Urothelium cell line (cell line): ENCODE measurements around the gene A3GALT2.
"Not testable (repeated sequence)": the region's sequence is repeated elsewhere in the genome, so short reads cannot be mapped to it uniquely, and the experiment has no call there.

Source experiments
- DNase-seq: peaks from one replicate; pipeline ENCODE4 v3.0.0; 2011; ENCODE audit warnings: low spot score, mixed read lengths
- FAIRE-seq: peaks from 2 replicates; lab custom pipeline; 2011; peaks lifted over from hg19 to GRCh38; lab: Jason Lieb, UNC

A3GALT2 gene

DNA sequence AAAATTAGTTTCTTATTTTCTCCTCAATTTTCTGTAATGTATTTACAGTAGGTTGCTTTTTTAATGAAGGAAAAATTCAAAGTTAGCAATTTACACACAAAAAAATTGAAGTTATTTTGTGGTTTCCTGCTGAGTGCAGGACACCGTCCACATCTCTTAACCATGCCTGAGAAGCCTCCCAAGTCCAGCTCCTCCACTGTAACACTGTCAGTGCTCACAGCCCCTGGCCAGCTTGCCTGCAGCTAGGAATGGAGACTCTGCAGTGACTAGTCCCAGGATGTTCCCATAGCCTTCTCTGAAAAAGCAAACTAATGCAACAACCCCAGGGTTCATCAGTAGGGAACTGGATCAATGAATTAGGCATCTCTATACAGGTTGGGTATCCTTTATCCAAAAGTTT is 3.5 kb downstream of the A3GALT2 start:
- FAIRE-seq (no peak), DNase-seq (no peak)

GRCh38 chr1:33316601-33317000 is 4.3 kb downstream of the A3GALT2 start:
- DNase-seq (no peak), FAIRE-seq (peak; percentile 20)

DNA sequence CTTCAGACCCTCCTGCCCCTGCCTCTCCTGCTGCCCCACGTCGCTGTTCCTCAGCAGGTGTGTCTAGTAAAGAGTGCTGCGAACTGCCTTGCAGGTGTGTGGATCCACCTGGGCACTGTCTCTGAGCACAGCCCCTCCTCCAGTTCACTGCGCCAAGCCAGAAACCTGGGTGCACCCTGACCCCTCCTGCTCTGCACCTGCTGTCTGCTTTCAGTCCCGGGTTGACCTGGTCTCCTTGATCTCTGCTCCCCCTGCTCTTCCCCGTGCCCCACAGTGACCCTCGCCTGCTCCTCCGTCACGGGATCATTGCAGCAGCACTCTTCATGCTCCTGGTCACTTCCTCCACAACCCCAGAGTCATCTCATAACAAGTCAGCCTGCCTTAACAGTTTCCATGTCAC is 6.5 kb downstream of the A3GALT2 start:
- FAIRE-seq (no peak), DNase-seq (no peak)

GRCh38 chr1:33312413-33312749 is 8.5 kb downstream of the A3GALT2 start:
- FAIRE-seq (no peak), DNase-seq (no peak)

DNA sequence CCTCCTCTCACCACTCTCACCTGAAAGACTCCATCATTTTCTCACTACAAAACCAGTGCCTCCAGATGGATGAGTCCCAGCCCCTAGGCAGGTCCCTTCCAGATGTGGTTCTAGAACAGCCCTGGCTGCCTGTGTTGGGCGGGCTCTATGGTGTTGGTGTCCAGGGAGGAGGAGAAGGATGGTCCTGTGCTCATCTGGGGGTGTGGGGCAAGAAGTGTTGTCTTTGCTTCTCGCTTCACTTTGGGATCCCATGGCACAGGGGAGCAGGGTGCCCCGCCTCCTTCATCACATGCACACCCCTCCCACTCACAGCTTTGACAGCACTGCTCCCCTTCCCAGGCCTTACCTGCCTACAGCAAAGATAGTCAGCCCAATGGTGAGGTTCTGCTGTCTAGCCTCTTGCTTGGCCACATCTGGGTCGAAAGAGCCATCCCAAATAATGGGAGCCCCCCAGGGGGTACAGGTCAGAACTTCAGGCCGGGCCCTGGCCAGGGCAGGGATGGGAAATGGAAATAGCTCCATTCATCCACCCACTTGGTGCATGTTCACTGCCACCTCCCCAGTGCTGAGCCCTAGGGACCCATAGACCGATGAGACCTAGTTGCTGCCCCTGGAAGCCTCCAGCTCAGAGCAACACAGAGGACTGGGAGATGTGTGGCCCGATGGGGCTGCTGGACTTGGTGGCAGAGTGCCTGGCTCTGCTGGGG is 9.0 kb downstream of the A3GALT2 start:
- DNase-seq (no peak), FAIRE-seq (no peak)

DNA sequence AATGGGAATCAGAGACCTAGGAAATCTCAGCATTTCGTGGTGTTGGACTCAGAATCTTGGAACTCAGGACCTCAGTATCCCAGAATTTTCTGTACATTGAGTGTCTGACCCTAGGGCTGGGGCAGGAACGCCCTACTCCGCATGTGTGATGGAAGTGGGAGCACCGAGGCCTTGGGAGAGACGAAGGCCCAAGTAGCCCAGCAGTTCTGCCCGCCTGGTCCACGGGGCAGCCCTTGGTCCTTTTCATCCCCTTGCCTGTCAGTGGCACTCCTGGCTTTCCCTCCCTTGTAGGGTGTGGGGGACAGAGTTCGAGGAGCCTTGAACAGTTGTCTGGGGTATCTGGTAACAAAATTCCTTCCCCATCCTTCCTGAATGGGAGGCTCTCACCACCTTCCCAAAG is 10.2 kb downstream of the A3GALT2 start:
- FAIRE-seq (no peak), DNase-seq (no peak)

DNA sequence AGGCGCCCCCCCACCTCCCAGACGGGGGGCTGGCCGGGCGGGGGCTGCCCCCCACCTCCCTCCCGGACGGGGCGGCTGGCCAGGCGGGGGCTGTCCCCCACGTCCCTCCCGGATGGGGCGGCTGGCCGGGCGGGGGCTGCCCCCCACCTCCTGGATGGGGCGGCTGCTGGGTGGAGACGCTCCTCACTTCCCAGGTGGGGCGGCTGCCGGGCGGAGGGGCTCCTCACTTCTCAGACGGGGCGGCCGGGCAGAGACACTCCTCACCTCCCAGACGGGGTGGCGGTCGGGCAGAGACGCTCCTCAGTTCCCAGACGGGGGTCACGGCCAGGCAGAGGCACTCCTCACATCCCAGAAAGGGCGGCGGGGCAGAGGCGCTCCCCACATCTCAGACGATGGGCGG is 11.5 kb downstream of the A3GALT2 start:
- not testable (repeated sequence) for FAIRE-seq, DNase-seq

DNA sequence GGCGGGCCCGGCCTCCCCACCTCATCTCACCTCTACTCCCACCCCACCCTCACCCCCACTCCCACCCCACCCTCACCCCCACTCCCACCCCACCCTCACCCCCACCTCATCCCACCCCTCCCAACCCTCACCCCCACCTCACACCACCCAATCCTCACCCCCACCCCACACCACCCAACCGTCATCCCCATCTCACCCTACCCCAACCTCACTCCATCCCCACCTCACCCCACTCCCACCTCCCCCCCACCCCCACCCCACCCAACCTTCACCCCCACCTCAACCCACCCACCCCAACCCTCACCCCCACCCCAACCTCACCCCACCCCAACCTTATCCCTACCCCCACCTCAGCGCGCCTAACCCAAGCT is 13.4 kb downstream of the A3GALT2 start:
- FAIRE-seq = no peak

DNA sequence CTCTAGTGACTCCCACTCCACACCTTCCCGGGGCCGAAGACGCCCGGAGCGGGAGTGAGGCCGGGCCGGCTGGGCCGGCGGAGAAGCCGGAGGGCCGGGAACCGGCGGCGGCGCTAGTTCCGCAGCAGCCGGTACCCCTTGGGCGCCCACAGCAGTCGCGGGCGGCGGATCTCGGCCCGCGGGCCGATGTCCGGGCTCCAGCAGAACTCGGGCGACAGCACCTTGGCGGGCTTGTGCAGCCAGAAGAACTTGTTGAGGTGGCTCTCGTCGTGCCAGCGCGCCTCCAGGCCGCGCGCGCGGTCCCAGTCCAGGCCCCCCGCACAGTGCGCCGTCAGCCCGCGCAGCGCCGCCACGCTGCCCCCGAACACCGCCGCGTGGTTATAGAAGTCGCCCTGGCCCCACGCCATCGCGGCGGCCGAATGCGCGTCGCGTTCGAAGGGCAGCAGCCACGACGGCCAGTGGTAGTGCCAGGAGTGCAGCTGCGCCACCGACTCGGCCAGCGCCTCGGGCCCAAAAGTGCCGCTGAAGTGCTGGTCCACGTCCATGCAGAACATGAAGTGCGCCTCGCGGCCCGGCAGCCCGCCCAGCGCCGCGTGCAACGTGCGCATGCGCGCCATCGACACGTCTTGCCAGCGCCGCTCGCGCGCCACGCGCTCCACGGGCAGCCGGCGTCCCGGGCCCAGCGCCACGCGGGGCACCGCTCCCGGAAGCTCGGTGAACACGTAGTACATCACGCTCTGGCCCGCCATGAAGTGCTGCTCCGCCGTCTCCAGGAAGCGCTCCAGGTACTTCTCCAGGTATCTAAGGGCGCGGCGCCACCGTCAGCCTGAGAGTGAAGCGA is 14.0 kb downstream of the A3GALT2 start:
- FAIRE-seq = no peak

More for the DNA sequence above, 13.4 kb downstream of the A3GALT2 start:
- no peak for DNase-seq

GRCh38 chr1:33305816-33306652 is 14.9 kb downstream of the A3GALT2 start:
- FAIRE-seq = no peak
- DNase-seq = no peak

More for the DNA sequence above, 14.0 kb downstream of the A3GALT2 start:
- no peak for DNase-seq

DNA sequence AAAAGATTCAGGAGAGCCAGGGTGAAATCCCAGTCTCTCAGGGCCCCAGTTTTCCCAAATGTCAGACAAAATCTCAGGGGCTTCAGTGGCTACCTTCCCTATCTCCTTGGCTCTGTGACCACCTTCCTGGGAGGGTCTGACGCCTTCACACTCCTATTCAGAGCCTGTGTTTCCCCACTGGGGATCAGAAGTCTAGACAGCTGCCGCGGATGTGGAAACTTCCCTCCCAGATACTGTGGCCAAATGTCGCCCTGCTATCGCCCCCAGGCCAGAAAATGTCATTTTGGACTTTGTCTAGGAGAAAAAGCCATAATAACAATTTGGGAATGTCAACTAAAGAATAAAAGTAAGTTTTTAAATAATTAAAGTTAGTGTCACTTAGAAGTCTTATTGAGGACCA is 15.9 kb downstream of the A3GALT2 start:
- FAIRE-seq (no peak), DNase-seq (no peak)

DNA sequence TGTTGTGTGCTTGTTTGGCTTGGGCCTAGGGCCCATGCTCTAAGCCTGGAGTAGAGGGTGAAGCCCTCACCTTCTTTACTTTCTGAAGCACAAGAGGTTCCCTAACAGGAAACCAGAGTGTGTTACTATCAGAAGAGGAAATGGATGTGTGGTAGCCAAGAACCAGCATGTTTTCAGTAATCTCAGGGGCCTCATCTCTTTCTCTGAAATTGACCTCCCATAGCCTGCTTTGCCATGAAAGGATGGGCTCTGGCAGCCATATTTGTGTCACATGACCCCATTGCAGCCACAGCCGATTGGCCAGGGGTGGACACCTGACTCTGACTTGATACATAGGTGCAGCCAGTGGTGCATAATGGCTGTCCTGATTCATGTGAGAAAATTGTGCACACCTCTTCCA is 18.6 kb downstream of the A3GALT2 start:
- DNase-seq = no peak
- FAIRE-seq = no peak

- no peak for FAIRE-seq
Measured at GRCh38 chr1:33301273-33301984, 19.5 kb downstream of the A3GALT2 start.

DNA sequence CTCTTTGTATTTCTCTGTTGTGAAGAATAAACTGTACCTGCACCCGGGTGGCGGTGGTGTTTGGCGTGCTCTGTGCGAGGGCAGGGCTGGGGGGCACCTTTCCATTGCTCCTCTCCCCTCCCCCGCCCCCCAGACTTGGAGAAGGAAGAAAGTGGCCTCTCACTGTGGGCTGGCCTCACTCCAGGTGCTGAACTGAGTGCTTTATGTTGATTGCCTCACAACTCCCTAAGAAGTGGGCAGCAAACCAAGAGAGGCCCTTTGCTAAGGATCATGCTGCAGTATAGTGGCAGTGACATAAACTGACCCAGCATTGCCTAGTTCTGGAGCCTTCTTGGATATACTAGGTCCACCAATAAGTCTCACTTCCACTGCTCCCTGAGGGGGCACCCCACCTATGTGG is 20.2 kb downstream of the A3GALT2 start:
- DNase-seq (no peak), FAIRE-seq (no peak)

More at GRCh38 chr1:33301273-33301984, 19.5 kb downstream of the A3GALT2 start:
- DNase-seq = no peak

- DNase-seq = no peak
- FAIRE-seq = no peak
Measured at GRCh38 chr1:33299461-33300155, 21.3 kb downstream of the A3GALT2 start.

DNA sequence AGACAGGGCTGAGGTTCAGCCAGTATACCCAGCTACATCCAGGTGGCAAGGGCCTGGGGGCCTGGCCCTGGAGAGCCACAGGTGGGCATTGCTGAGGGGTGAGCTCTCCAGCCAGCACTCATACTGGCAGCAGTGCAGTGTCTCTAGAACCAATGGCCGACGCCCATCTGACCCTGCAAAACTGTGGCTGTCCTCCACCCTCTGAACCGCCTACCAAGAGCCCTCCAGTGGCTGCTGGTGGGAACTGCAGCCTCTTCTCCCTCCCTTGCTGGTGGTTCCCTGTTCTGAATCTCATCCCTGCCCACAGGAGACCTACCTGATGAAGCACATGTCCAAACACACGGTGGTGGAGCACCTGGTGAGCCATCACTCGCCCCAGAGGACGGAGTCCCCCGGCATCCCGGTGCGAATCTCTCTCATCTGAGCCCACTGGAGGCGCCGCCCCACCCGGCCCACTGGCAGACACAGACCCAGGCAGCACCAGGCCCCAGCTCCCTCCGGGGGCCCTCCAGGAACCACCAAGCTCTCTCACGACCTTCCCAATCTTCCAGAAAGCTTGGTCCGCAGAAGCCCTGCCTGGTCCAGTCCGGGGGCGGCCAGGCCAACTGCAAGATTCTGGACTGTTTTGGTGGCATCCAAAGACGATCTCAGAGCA is 22.1 kb downstream of the A3GALT2 start:
- DNase-seq (peak; percentile 42), FAIRE-seq (no peak)

- DNase-seq (no peak), FAIRE-seq (no peak)
Measured at GRCh38 chr1:33297911-33298622, 22.8 kb downstream of the A3GALT2 start.

GRCh38 chr1:33296824-33297223 is 24.1 kb downstream of the A3GALT2 start:
- FAIRE-seq (no peak), DNase-seq (no peak)

GRCh38 chr1:33296082-33296458 is 24.8 kb downstream of the A3GALT2 start:
- no peak for FAIRE-seq
- no peak for DNase-seq
